Measurements from ENCODE around the gene KMT5B. TPM values are rescaled to one million over a fixed set of nuclear protein-coding genes. Genes with fewer than 3 reads are reported as not detected.
A peak's percentile ranks its signal among the peaks of the same experiment; 100 is the strongest.

KMT5B gene
- total and polyA plus RNA-seq, 10 of the 15 experiments (the other 5 are each of a cell fraction or from before 2014, with no cell fraction given) = 4.7 to 21.8 (median 18.0) TPM

DNA sequence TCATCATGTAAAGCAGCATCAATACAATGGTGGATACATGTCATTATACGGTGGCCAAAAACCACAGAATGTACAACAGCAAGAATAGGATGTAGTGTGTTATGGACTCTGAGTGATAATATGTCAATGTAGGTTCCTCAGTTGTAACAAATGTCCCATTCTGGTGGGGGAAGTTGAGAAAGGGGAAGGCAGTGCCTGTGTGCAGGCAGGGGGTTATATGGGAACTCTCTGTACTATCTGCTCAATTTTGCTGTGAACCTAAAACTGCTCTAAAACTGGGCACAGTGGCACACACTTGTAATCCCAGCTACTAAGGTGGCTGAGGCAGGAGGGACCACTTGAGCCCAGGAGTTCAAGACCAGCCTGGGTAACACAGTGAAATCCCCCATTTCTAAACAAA is 97.8 kb downstream of the KMT5B start:
- ChIA-PET CTCF (interaction anchor here (1.0 kb wide), 1 partner anchor 94 kb away, joined by 4 read pairs; no protein-coding TSS in a partner anchor), SMC1A (ENCODE audit: uncharacterized antibody, unreplicated experiment) (interaction anchor here (0.6 kb wide), 1 partner anchor 26 kb away, joined by 3 read pairs; no protein-coding TSS in a partner anchor), POLR2A (interaction anchor here (0.8 to 0.9 kb wide), 2 partner anchors 24 to 89 kb away, joined by 3 to 4 read pairs; no protein-coding TSS in a partner anchor), RAD21 (ENCODE audit: unreplicated experiment) (interaction anchor here (1.0 kb wide), 2 partner anchors 10 to 24 kb away, joined by 3 to 5 read pairs; no protein-coding TSS in a partner anchor)
- peaks cover 0 to 5% of the 10 kb centered on the region in 2 experiments; a peak in 2 of 4 replicates for H3K36me3 ChIP-seq (ENCODE audit: control insufficient read depth in 2 of 2, insufficient read depth in 2 of 2, low read length in 1 of 2)
- 4% methylated on average over 1 of the region's 1 CpG for WGBS (ENCODE audit: insufficient coverage, insufficient replicate concordance, low lambda C conversion rate, missing lambda C conversion rate)
- DNase-seq (ENCODE audit: low read depth, low spot score) (no peak), FAIRE-seq (no peak), ATAC-seq (peak; percentile 9)
- H3K27ac ChIP-seq (ENCODE audit: control insufficient read depth, insufficient read depth) = 0 out of 2 replicates have a peak overlapping the region, but pooled peaks have one; percentile 33
- no peaks in the 10 kb centered on the region for H4K20me1 ChIP-seq (ENCODE audit: control insufficient read depth, insufficient read depth)
- no peaks in the 10 kb centered on the region for H3K9me3 ChIP-seq (replicated peaks; ENCODE audit: control insufficient read depth, insufficient read depth, low read length)
- intact Hi-C loops (cut with micrococcal nuclease; ENCODE audit: unreplicated experiment) = loop anchor here (5.0 kb wide), 1 partner anchor 83 kb away; the partner anchor contains the start of gene NDUFS8
- 0 out of 2 replicates have a peak overlapping the region, but pooled peaks have one; percentile 8 for H3K9ac ChIP-seq (ENCODE audit: control insufficient read depth, insufficient read depth, low read length)
- no TSS peak for BruUV-seq (replicated peaks)
- no peaks in the 10 kb centered on the region for H3K27me3 ChIP-seq (replicated peaks in 1 of 2; ENCODE audit: control insufficient read depth in 2 of 2, insufficient read depth in 2 of 2, low read length in 1 of 2)
- H3K4me3 ChIP-seq = no peak overlapping the region
- H3K79me2 ChIP-seq (ENCODE audit: control insufficient read depth, insufficient read depth, low read length) = peaks cover 74% of the 10 kb centered on the region
- H2AFZ ChIP-seq (ENCODE audit: control insufficient read depth, low read depth, low read length) = no peak overlapping the region
- peaks cover 8% of the 10 kb centered on the region; the same call in 1 of the 2 replicates for H3K4me1 ChIP-seq (ENCODE audit: control insufficient read depth, insufficient read depth, low read length)
- in situ Hi-C loops (cut with MboI) = no loop called here
- peak overlapping the region; percentile 41; the same call in 1 of the 2 replicates for H3K4me2 ChIP-seq (ENCODE audit: control insufficient read depth, insufficient read depth)
- TF ChIP-seq CBX3 (IDR thresholded peaks at IDR 0.05; ENCODE audit: borderline replicate concordance, low read depth) (no peak), LARP7 (IDR thresholded peaks at IDR 0.05) (no peak), ESRRA (IDR thresholded peaks at IDR 0.05; ENCODE audit: low read length) (no peak), SP1 (IDR thresholded peaks at IDR 0.05; ENCODE audit: low read depth, low read length) (no peak), KAT2A (conservative IDR thresholded peaks at IDR 0.05; ENCODE audit: control insufficient read depth, low read depth, low read length) (no peak), ELK1 (IDR thresholded peaks at IDR 0.05; ENCODE audit: low read depth, low read length) (no peak), EED (IDR thresholded peaks at IDR 0.05; ENCODE audit: low read depth) (no peak), CEBPZ (IDR thresholded peaks at IDR 0.05; ENCODE audit: low read depth, low read length) (no peak), FOS (IDR thresholded peaks at IDR 0.05; ENCODE audit: borderline replicate concordance, extremely low read depth, insufficient read length) (no peak), E4F1 (IDR thresholded peaks at IDR 0.05; ENCODE audit: borderline replicate concordance, partially characterized antibody) (no peak), TCF7 (IDR thresholded peaks at IDR 0.05; ENCODE audit: borderline replicate concordance) (no peak)
- TF ChIP-seq, protein P1, sequence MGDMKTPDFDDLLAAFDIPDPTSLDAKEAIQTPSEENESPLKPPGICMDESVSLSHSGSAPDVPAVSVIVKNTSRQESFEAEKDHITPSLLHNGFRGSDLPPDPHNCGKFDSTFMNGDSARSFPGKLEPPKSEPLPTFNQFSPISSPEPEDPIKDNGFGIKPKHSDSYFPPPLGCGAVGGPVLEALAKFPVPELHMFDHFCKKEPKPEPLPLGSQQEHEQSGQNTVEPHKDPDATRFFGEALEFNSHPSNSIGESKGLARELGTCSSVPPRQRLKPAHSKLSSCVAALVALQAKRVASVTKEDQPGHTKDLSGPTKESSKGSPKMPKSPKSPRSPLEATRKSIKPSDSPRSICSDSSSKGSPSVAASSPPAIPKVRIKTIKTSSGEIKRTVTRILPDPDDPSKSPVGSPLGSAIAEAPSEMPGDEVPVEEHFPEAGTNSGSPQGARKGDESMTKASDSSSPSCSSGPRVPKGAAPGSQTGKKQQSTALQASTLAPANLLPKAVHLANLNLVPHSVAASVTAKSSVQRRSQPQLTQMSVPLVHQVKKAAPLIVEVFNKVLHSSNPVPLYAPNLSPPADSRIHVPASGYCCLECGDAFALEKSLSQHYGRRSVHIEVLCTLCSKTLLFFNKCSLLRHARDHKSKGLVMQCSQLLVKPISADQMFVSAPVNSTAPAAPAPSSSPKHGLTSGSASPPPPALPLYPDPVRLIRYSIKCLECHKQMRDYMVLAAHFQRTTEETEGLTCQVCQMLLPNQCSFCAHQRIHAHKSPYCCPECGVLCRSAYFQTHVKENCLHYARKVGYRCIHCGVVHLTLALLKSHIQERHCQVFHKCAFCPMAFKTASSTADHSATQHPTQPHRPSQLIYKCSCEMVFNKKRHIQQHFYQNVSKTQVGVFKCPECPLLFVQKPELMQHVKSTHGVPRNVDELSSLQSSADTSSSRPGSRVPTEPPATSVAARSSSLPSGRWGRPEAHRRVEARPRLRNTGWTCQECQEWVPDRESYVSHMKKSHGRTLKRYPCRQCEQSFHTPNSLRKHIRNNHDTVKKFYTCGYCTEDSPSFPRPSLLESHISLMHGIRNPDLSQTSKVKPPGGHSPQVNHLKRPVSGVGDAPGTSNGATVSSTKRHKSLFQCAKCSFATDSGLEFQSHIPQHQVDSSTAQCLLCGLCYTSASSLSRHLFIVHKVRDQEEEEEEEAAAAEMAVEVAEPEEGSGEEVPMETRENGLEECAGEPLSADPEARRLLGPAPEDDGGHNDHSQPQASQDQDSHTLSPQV (IDR thresholded peaks at IDR 0.05) = no peak
